HG03442 (cell line): Measurements from ENCODE around the gene ABCD1.
A peak's percentile ranks its signal among the peaks of the same experiment; 100 is the strongest.
"Not testable (repeated sequence)": the region's sequence is repeated elsewhere in the genome, so short reads cannot be mapped to it uniquely, and the experiment has no call there.

Experiments
- ATAC-seq: cut with Tn5 transposase; IDR thresholded peaks from one replicate; pipeline ENCODE4 v1.9.1; 2021; ENCODE audit warnings: mild to moderate bottlenecking, moderate library complexity; ENCODE audit not compliant: unreplicated experiment

The ABCD1 gene

GRCh38 chrX:153724252-153725038 lies at the start of gene ABCD1, which contains the start of gene BCAP31:
TSS of gene ABCD1 (plus strand) at chrX:153724856. CDS start at chrX:153725267, 411 bp downstream.
TSS of gene BCAP31 (minus strand) at chrX:153724387. CDS start at chrX:153723244, 1,143 bp downstream.
- peak; percentile 54 for ATAC-seq

DNA sequence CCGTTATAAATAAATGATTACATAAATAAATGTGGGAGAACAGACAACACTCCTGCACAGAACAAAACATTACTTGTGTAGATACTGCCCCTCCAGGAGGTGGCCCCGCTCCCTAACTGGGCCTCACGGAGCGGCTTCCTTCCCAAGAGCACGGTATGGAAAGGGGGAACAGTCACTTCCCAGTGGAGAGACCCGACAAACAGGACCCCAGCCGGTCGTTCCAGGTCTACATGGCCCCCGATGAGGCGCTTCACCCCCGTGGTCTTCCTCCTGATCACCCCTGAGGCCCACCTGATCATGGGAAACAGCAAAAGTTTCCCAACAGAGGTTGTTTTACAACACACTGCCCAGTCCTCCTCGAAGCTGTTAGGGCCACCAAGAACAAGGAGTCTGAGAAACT lies 43.5 kb upstream of the ABCD1 start:
- ATAC-seq, result no peak

- ATAC-seq, result not testable (repeated sequence)
Observed at GRCh38 chrX:153683486-153683885, 41.2 kb upstream of the ABCD1 start.

DNA sequence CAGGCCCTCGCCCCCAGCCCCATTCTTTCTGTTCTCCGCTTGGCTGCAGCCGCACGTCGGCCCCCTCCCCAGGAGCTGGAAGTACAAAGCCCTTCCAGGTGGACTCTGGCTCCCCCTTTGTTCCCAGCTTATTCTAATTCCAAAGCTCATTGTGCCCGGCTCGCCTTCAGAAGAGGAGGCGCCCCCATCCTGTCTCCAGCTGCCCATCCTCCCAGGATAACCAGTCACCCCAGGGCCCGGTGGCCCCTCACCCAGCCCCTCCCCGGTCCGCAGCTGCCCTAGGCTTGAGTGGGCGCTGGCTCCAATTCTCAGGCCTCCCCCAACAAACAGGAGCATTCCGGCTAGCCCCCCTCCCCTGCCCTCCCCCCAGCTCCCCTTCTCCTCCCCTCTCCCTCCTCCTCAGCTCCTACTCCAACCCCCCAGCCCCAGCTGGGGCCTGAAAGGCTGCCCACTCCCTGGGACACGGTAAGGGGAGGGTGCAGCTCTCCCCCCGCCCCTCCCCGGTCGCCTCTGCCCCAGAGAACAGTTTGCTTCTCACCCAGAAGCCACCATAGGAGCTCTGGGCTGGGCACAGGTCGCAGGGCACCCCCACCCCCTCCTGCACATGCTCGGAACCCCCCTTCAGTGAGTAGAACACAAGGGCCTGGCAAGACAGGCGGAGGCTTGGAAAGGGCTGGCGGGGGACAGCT lies 40.0 kb upstream of the ABCD1 start:
- no peak for ATAC-seq

- ATAC-seq, result no peak
Observed at GRCh38 chrX:153685156-153685536, 39.5 kb upstream of the ABCD1 start.

DNA sequence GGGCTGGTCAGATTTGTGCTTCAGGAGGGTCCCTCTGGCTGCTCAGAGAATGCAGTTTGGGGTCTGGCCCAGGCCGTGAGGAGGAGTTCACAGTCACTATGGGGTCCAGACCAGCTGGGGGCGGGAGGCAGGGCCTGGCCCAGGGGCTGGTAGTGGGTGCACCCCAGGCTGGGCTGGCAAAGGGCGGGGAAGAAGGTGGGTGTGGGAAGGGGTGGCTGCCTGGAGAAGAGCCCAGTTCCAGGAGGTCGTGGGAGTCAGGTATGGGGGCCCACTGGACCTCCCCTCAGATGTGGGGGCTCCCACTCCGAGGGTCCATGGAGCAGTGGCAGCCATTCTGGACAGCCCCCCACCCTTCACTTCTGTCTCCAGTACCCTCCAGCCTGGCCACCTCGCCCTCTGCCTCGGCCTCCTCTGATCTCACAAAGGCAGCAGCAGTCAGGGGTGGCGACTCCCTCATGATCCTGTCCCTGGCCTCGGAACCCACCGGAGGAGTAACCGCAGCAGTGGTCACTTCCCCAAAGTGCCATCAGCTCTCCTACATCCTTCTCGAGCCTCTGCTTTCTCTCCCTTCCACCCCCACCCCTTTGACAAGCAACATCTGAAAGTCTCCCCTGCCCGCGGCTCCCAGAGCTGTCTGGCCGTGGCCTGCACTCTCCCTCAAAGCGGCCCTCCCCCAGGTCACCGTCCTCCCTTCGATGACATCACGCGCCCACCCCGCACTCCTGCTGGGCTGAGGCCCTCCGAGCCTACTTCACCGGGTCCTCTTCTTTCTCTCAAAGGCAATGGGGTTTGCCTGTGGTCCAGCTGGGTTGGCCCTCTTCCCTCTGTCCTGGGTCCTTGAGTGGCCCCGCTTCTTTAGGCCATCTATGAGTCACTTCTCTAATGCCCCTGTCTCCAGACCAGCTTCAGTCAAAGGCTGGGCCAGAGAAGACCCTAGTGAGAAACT lies 38.6 kb upstream of the ABCD1 start:
- ATAC-seq, result no peak

DNA sequence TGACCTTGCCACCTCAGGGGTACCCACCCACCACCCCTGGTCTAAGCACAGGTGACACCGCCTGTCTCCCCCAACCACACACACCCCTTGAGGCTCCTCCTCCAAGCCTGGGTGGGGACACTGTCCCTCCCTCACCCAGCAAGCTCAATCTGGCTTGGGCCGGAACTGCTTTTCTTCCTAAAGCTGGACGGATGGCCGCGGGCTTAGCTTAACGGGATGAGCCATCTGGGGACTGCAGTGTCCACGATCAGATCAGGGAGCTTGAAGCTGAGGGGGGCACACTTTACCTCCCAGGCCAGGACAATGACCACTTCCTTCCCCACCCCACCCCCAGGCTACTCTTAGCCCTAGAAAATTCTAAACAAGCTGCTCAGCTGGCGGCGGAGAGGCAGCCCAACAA lies 37.9 kb upstream of the ABCD1 start:
- ATAC-seq, result no peak

- ATAC-seq, result no peak
Observed at GRCh38 chrX:153687121-153688039, 37.3 kb upstream of the ABCD1 start, which contains the start of gene SLC6A8. TSS of gene SLC6A8 (plus strand) at chrX:153687926. CDS start at chrX:153688575, 649 bp downstream.

DNA sequence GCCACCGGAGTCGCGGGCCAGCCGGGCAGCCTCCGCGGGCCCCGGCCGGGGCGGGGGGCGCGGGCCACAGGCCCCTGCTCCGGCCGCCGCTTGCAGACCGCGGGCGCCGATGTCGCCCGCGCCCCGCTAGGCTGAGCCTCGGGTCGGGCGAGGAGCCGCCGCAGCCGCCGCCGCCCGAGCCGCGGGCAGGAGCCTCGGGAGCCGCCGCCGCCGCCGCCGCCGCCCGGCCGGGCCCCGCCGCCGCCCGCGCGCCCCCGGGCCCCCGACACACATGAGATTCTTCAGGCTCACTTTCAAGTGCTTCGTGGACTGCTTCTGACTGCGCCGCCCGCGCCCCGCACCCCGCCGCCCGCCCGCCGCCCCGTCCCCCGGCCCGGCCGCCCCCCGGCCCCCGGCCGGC lies 36.6 kb upstream of the ABCD1 start:
- ATAC-seq, result no peak

- ATAC-seq, result no peak
Observed at GRCh38 chrX:153688506-153688905, 36.1 kb upstream of the ABCD1 start.

GRCh38 chrX:153688911-153689590 lies 35.6 kb upstream of the ABCD1 start:
- no peak for ATAC-seq

DNA sequence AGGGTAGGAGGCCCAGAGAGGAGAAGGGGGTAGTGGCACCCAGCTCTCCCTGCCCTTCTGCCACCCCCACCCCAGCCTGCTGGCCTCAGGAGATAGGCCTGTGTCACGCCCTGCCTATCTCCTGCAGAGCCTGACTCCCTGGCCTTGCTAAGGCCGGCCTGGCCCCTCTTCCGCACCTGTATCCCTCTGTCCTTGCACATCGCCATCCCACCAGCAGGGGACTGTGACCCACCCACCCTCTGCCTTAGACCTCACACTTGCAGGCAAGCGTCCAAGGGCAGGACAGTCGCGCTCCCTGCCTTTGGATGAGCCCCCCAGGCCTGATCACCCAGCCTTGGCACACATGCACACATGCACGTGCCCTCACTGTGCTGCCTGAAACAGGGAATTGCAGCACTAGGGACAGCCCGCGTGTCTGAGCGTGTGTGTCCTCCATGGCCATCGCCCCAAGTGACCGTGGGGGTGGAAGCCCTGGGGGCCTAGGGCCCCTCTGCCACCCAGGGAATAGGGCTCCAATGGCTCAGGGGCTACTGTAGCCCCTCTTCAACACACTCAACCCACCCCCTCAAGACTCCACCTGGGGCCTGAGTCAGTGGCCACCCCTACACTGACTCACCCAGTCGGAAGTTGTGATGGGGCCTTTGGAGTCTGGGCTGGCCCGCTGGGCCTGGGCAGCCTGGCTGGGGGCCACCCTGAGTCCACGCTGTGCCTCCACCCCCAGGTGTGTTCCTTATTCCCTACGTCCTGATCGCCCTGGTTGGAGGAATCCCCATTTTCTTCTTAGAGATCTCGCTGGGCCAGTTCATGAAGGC lies 34.8 kb upstream of the ABCD1 start:
- ATAC-seq, result no peak

GRCh38 chrX:153690466-153690865 lies 34.2 kb upstream of the ABCD1 start:
- ATAC-seq, result no peak

DNA sequence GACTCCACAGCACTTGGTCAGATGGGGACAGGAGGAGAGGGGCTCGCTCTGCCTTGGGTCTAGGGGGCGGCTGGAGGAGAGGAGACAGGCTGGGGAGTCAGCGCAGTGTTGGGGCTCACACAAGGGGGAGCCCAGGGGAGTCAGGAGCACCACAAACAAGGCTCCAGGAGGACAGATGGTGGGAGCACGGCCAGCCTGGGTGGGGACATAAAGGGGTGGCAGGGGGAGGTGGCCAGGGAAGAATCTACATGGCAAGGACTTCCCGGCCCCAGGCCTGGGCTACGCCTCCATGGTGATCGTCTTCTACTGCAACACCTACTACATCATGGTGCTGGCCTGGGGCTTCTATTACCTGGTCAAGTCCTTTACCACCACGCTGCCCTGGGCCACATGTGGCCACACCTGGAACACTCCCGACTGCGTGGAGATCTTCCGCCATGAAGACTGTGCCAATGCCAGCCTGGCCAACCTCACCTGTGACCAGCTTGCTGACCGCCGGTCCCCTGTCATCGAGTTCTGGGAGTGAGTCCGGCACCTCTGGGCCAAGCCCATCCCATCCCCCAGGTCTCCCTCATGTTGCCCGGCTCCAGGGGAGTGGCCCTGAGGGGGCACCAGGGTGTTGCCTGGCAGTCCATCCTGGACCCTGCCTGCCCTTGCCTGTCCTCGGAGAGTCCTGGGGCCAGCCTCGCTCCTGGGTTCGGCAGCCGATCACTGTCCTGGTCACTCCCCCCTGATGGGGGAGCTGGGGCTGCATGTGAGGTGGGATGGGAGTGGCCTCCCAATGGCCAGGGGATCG lies 33.4 kb upstream of the ABCD1 start:
- ATAC-seq, result not testable (repeated sequence)

DNA sequence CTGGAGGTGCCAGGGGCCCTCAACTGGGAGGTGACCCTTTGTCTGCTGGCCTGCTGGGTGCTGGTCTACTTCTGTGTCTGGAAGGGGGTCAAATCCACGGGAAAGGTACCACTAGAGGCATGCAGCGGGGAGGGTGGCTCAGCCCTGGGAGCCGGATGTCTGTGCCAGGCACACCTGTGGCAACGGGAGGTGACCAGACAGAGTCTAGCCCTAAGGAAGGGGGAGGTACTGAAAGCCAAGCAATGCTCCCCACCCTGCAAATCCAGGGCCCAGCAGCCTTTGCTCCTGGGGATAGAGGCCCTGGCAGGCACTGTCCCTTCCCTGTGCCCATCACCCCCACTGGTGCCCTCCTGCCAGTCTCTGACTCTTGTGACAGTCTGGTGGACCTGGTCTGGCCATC lies 32.7 kb upstream of the ABCD1 start:
- ATAC-seq, result no peak

GRCh38 chrX:153692611-153693156 lies 32.0 kb upstream of the ABCD1 start:
- no peak for ATAC-seq
